HG02885 (cell line): ENCODE measurements around the gene SPTAN1.

Source experiments
- ATAC-seq: cut with Tn5 transposase; IDR thresholded peaks from one replicate; pipeline ENCODE4 v1.9.1; 2021; ENCODE audit warnings: mild to moderate bottlenecking; ENCODE audit not compliant: unreplicated experiment, poor library complexity

SPTAN1 gene

DNA sequence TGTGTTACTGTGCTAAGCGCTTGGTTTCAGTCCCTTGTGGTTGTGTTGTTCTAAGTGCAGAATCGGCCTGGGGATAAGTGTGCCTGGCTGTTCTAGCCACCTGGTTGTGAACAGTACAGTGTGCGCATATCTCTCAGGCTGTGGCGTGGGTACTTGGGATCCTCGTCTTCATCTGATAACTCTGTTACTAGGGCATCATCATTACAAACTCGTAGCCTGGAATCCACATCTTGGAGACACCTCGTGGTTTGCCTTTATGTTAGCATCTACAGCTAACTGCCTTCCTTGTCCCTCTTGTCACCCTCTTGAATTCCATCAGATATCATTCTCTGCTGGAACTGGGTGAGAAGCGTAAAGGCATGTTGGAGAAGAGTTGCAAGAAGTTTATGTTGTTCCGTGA lies 41.5 kb downstream of the SPTAN1 start:
- ATAC-seq = no peak

DNA sequence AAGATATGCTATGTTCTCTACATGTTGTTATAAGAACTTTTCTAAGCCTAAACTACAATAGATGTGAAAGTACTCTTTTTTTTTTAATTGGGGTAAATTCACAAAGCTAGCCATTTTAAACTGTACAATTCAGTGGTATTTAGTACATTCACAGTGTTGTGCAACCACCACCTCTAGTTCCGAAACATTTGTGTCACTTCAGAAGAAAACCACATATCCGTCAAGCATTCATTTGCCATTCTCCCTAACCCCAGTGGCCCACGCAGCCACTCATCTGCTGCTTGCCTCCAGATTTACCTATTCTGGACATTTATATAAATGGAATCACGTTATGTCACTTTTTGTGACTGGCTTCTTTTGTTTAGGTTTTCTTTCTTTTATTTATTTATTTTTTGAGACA lies 43.1 kb downstream of the SPTAN1 start:
- no peak for ATAC-seq

DNA sequence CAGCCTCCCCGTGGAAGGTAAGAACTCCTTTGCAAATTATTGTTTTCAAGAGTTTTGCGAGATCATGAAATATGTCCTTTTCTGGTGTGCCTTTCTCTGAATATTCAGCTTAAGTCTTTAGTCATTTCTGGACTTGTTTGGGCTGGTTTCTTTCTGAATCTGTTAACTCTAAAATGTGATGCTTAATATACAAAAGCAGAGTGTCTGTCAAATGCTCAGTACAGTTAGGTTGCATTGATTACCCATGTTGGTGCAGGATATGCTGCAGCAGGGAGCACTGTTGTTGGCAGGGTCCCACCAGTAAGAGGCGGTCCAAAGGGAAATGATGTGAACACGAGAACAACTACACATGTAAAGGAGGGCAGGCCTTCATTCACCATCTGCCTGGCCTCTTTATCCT lies 47.7 kb downstream of the SPTAN1 start:
- no peak for ATAC-seq

GRCh38 chr9:128603697-128604096 lies 51.3 kb downstream of the SPTAN1 start:
- no peak for ATAC-seq

GRCh38 chr9:128607642-128608350 lies 55.4 kb downstream of the SPTAN1 start:
- ATAC-seq = no peak

DNA sequence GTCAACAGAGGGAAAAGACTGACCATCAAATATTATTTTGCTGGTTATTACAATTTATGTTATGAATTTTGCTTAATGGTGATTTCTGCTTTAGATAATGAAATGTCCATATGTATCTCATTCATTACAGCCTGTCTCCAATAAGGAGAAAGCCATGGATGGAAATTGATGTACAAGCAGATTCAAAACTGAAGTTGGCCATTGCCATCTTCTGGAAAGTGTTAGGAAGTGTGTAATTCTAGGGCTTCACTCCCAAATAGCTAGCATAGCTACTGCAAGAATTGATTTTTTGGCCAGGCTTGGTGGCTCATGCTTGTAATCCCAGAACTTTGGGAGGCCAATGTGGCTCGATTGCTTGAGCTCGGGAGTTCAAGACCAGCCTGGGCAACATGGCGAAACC lies 58.5 kb downstream of the SPTAN1 start:
- no peak for ATAC-seq

DNA sequence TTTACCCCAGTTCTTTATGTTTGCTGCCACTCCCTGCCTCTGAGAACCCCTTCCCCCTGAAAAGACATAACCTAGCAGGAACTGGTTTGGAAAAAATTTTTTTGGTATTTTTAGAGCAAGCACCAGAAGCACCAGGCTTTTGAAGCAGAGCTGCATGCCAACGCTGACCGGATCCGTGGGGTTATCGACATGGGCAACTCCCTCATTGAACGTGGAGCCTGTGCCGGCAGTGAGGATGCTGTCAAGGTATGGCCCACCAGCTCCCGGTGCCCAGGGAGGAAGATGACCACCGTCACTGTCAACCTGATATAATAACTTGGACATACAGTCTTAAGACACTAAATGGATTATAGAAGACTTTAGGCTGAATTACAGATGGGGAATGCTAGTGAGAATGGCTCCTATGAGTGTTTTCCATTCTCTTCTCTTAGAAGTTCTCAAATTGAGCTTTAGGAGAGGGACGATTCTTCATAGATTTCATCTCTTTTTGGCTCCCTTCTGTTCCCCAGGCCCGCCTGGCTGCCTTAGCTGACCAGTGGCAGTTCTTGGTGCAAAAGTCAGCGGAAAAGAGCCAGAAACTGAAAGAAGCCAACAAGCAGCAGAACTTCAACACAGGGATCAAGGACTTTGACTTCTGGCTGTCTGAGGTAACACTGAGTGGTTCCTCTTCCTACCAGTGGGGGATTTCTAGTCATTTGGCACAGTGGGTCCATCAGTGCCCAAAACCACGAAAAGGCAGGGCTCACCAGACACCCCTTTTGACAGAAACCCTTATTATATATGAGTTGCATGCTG lies 59.4 kb downstream of the SPTAN1 start:
- ATAC-seq = no peak

DNA sequence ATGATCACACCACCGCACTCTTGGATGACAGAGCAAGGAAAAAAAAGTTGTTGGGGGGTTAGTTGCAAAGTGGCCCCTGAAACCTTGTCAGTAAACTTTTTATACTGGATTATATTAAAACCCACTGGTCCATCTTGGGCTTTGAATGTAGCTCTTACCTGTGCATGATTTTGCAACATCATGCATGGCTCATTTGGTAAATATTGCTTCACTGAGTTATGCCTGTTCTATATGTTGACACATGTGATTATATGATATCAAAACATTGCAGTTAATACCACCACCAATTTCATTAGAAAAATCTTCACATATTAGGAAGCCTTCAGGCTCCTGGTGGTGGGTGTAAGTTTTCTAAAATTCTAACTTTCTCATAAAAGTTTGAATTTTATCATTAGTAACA lies 62.3 kb downstream of the SPTAN1 start:
- ATAC-seq = no peak

- no peak for ATAC-seq
These were observed 63.2 kb downstream of the SPTAN1 start for GRCh38 chr9:128615571-128615970.

DNA sequence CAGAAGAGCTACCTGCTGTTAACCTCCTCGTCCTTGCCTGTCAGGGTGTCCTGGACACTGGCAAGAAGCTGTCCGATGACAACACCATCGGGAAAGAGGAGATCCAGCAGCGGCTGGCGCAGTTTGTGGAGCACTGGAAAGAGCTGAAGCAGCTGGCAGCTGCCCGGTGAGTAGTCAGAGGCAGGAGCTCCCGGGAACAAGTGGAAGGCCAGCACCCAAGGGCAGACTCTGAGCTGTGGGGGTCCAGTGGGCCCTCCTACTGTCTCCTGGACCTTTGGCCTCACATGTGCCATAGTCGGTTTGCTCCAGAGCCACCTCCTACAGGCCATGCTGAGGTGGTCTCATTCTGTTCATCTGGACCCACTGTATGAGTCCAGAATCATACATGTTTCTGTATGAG lies 65.6 kb downstream of the SPTAN1 start:
- no peak for ATAC-seq

DNA sequence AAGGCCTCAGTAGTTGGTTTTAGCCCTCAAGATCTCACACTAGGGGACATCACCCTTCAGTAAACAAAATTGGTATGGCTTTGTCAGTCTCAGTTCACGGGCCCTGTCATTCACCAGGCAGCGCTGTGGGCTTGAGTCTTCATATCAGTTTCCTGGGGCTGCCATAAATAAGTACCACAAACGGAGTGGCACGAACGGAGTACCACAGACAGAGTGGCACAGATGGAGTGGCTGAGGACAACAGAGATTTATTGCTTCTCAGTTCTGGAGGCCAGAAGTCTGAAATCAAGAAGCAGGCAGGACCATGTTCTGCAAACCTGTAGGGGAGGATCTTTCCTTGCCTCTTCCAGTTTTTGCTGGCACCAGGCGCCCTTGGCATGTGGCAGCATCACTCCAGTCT lies 66.7 kb downstream of the SPTAN1 start:
- ATAC-seq = no peak

- ATAC-seq = no peak
These were observed 67.4 kb downstream of the SPTAN1 start for GRCh38 chr9:128619779-128620178.

GRCh38 chr9:128621730-128622455 lies 69.5 kb downstream of the SPTAN1 start:
- no peak for ATAC-seq

DNA sequence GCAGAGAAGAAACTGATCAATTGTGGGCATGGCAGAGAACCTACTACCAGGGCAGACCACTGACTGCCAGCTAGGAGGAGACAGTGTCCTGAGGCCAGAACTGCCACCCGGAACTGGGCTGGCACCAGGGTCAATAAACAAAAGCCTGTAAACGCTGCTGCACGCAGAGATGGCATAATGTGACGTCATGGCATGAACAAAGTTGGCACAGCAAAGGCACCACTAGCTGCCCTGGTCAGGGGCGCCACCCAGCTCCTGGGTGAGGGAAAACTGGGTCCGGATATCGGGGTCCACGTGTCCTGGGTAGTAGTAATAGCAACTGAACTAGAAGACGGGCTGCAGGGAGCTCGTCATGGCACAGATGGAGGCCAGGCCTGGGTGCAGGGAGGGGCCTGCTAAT lies 72.2 kb downstream of the SPTAN1 start:
- no peak for ATAC-seq

DNA sequence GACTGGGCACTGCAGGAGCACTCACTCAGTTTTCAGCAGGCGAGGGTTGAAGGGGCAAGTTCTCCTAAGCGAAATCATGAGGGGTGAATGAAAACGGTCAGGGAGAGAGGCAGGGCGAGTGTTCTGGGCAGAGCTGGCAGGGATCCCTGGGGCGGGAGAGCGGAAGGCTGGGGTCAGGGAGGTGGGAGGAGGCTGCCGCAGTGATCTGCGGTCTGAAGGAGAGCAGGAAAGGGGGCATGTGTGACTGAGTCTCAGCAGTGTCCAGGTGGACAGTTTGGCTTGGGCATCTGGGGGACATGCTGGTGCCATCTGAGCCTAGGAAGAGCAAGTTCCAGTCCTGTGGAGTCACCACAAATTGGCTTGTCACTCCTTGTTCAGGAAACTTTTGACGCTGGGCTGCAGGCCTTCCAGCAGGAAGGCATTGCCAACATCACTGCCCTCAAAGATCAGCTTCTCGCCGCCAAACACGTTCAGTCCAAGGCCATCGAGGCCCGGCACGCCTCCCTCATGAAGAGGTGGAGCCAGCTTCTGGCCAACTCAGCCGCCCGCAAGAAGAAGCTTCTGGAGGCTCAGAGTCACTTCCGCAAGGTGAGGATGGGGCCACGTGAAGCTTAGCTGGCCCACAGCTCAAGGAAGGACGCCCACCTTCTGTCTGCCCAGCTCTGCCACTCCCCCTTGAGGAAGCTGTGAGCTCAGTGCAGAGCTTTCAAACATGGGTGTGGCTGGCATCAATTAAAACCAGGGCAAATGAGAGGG lies 73.2 kb downstream of the SPTAN1 start:
- ATAC-seq = no peak

DNA sequence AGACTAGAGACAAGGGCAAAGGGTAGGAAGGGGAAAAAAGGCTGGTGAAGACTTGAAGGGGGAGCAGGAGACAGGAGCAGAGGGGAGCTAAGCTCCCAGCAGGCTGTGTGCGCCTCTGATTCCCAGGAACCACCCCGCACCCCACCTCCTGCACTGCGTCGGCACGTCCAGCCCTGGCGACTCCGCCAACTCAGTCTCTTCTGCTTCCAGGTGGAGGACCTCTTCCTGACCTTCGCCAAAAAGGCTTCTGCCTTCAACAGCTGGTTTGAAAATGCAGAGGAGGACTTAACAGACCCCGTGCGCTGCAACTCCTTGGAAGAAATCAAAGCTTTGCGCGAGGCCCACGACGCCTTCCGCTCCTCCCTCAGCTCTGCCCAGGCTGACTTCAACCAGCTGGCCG lies 73.8 kb downstream of the SPTAN1 start:
- ATAC-seq = no peak

- ATAC-seq = no peak
These were observed 74.8 kb downstream of the SPTAN1 start for GRCh38 chr9:128627127-128627715.

- no peak for ATAC-seq
These were observed 75.5 kb downstream of the SPTAN1 start for GRCh38 chr9:128627906-128628305.

- ATAC-seq = no peak
These were observed 76.2 kb downstream of the SPTAN1 start for GRCh38 chr9:128628471-128629048.

DNA sequence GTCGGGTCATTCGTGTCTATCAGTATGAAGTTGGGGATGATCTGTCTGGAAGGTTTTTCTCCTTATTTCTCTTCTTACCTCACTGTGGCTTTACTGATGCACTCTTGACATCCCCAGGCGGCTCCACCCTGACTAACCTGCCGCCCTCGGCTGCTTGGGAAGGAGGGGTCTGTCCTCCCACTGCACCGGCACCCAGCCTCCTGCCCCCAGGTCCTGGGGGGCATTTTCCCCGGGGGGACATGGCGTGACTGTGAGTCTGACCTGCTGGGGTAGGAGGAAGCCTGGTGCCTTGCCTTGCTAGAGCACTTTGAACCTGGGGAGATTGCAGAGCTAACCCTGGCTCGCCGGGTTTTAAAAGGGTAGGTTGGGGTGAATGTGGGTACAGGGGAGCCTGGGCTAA lies 76.7 kb downstream of the SPTAN1 start:
- no peak for ATAC-seq
